K562 (cell line): ENCODE results near the gene KDM2B.

Experiments
- CHD1 ChIP-seq: fragments of 200-600 bp; sonication (generic); IDR thresholded peaks from one replicate; pipeline ENCODE4 v1.6.1; 2012; ENCODE audit warnings: mild to moderate bottlenecking, moderate library complexity, low read length, inconsistent platforms
- CHD4 ChIP-seq: fragments of 200-600 bp; sonication (generic); IDR thresholded peaks from 3 replicates; pipeline ENCODE4 v1.6.1; 2012; ENCODE audit warnings: low read depth, mild to moderate bottlenecking, mixed read lengths, low read length, inconsistent platforms; ENCODE audit not compliant: insufficient read depth, insufficient replicate concordance, poor library complexity, severe bottlenecking
- CTCF ChIP-seq, 3 experiments: IDR thresholded peaks in 2 of 3; conservative IDR thresholded peaks in 1 of 3; 2 replicates each; pipeline ENCODE4 v1.5.1; 2011 to 2012; ENCODE audit warnings: low read length in 3 of 3, mild to moderate bottlenecking in 3 of 3, control low read depth in 2 of 3, improper control_type of control experiment in 1 of 3, inconsistent platforms in 1 of 3, low read depth in 1 of 3, mixed read lengths in 1 of 3, moderate library complexity in 1 of 3; ENCODE audit not compliant: insufficient read depth in 2 of 3
- MXI1 ChIP-seq: IDR thresholded peaks from 2 replicates; pipeline ENCODE4 v1.6.1; 2011; ENCODE audit warnings: low read depth, mild to moderate bottlenecking, improper control_type of control experiment, low read length
- TCF3 ChIP-seq: sonication (generic); formaldehyde crosslinking; IDR thresholded peaks from 2 replicates; pipeline ENCODE4 v1.4.0; 2020; ENCODE audit warnings: mild to moderate bottlenecking, missing genetic modification reagents

DNA sequence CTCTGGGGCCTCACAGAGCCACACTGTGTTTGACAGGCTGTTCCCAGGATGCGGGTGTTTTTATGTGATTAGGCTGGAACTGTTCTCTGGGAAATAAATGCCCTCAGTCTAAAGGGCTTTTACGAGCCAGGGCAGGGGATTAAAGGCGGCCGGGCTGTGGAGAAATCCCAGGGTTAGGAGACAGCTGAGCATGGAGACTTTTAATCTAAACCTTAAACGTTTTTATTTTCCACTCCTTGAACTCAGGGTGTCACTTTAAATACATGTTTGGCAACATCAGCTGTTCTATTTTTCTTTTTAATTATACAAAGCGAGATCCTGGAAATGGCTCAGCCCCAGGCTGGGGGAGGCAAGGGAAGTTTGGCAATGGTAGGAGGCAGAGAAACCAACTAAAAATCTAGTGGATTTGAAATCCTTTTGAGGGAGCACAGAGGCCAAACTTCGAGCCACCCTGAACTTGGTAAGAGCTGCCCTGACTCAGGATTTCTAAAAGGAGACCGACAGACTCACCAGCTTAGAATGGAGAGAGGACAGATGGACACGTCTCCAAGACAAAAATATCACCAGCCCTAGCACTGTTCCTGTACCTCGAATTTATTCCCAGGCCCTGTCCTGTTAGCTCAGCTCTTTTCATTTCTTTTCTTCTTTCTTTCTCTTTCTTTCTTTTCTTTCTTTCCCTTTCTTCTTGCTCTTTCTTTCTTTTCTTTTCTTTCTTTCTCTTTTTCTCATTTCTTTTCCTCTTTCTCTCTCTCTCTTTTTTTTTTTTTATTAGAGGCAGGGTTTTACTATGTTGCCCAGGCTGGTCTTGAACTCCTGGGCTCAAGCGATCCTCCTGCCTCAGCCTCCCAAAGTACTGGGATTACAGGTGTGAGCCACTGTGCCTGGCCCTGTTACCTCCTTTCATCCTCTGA, 29.7 kb upstream of the KDM2B start:
- no peak for TF ChIP-seq CHD1
- no peak for TF ChIP-seq CTCF (IDR thresholded peaks at IDR 0.05 in 2 of 3, conservative IDR thresholded peaks at IDR 0.05 in 1 of 3; ENCODE audit: insufficient read depth in 2 of 3, low read depth in 1 of 3, low read length in 3 of 3)
- no peak for TF ChIP-seq MXI1
- no peak for TF ChIP-seq CHD4
- TF ChIP-seq TCF3 (CRISPR knock-in tag): no peak
